Measurements from ENCODE around the gene SLC2A4RG.
"Not testable (repeated sequence)": the region's sequence is repeated elsewhere in the genome, so short reads cannot be mapped to it uniquely, and the experiment has no call there.

Gene SLC2A4RG

GRCh38 chr20:63774306-63774705 is 34.7 kb downstream of the SLC2A4RG start:
- H3K4me3 ChIP-seq (ENCODE audit: low read depth, low read length): no peak overlapping the region

DNA sequence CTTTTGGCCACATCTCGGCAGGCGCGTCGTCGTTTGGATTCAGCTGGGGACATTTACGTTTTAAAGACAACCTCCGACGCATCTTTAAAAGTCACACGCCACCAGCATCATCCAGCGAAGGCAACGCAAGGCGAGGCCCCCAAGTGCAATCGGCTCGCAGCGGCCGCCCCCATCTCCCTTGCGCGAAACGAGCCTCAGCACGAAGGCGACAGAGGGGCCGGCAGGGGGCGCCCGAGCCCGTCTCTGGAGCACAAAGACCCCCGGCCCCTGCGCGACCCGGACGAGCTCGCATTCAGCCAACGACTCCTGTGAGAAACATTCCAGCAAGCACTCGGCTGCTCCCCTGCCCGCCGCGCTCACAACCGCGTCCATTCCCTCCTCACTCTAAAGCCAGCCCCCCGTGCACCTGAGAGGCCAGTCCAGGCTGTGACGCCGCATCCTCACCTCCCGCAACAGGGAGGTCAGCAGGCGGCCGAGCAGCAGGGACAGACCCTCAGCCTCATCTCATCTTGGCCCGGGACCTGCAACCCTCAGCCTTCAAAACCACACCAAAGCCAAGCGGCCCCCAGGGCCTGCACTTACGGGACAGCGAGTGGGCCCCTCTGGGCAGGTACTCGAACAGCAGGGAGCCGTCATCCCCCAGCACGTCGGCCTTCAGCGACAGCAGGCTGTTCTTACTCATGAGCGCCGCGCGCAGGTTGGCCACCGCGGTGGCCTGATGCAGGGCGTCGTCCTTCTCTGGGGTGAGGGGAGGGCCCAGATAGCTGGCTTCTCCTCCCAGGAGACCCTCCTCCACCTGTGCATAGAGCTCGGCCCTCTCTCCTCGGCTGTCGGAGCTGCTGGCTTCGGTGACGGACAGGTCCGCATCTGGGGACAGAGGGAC is 35.8 kb downstream of the SLC2A4RG start:
- H3K4me3 ChIP-seq (ENCODE audit: low read depth, low read length): no peak overlapping the region
- peak; percentile 71 for TF ChIP-seq CTCF (IDR thresholded peaks at IDR 0.05; ENCODE audit: low read depth, low read length)

More at GRCh38 chr20:63774306-63774705, 34.7 kb downstream of the SLC2A4RG start:
- TF ChIP-seq CTCF (IDR thresholded peaks at IDR 0.05; ENCODE audit: low read depth, low read length): no peak

- H3K4me3 ChIP-seq (ENCODE audit: low read depth, low read length): not testable (repeated sequence)
Measured at GRCh38 chr20:63776875-63777274, 37.3 kb downstream of the SLC2A4RG start.

DNA sequence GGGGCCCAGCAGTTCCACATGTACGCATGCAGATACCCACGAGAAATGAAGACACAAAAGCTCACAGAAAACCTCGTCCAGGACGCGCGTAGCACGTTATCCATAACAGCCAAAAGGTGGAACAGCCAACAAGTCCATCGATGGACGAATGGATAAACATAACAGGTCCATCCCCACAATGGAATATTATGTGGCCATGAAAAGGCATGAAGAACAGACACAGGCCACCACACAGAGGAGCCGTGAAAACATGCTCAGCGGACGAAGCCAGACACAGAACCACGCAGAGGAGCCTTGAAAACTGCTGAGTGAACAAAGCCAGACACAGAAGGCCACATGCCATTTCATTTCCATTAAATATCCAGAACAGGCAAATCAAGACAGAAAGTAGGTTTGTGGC is 38.0 kb downstream of the SLC2A4RG start:
- H3K4me3 ChIP-seq (ENCODE audit: low read depth, low read length): no peak overlapping the region

GRCh38 chr20:63778034-63778752 is 38.6 kb downstream of the SLC2A4RG start:
- TF ChIP-seq CTCF (IDR thresholded peaks at IDR 0.05; ENCODE audit: low read depth, low read length): no peak
- H3K4me3 ChIP-seq (ENCODE audit: low read depth, low read length): no peak overlapping the region

More for the DNA sequence above, 38.0 kb downstream of the SLC2A4RG start:
- no peak for TF ChIP-seq CTCF (IDR thresholded peaks at IDR 0.05; ENCODE audit: low read depth, low read length)

DNA sequence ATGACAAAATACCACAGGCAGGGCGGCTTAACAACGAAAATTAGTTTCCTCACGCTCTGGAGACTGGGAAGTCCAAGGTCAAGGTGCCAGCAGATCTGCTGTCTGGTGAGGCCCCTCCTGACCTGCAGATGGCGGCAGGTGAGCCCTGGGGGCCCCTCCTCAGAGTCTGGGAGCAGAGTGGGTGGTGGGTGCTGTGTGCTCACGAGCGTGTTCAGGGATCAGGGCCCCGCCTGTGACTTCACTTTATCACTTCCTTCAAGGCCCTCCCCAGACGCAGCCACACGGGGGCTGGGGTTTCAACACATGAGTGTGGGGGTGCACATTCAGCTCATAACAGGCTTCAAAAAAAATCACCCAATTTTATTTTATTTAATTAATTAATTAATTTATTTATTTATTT is 39.3 kb downstream of the SLC2A4RG start:
- no peak for TF ChIP-seq CTCF (IDR thresholded peaks at IDR 0.05; ENCODE audit: low read depth, low read length)
- no peak overlapping the region for H3K4me3 ChIP-seq (ENCODE audit: low read depth, low read length)

GRCh38 chr20:63781181-63781580 is 41.6 kb downstream of the SLC2A4RG start:
- H3K4me3 ChIP-seq (ENCODE audit: low read depth, low read length): no peak overlapping the region
- TF ChIP-seq CTCF (IDR thresholded peaks at IDR 0.05; ENCODE audit: low read depth, low read length): no peak
